IMR-90 (cell line): ENCODE data around the gene NDRG4. TPM values are rescaled to one million over a fixed set of nuclear protein-coding genes. Genes with fewer than 3 reads are reported as not detected.
A peak's percentile ranks its signal among the peaks of the same experiment; 100 is the strongest.

ENCODE experiments used
- ATAC-seq: fragments of 200-7000 bp; cut with Tn5 transposase; 2 replicates; pipeline ENCODE4 v1.9.1; 2020; ENCODE audit warnings: low read depth, mild to moderate bottlenecking, moderate library complexity
- BruUV-seq: library from RNA; stranded (reverse); fragments of 400-500 nt; replicated peaks from 2 replicates; lab custom pipeline; 2021; lab: Mats Ljungman, UMichigan
- CTCF ChIA-PET: fragments of 300-600 bp; formaldehyde crosslinking; extraction: SDS; loops from one replicate; lab custom pipeline; 2021; ENCODE audit warnings: antibody characterized with exemption; lab: Yijun Ruan, JAX
- POLR2A ChIA-PET: fragments of 300-600 bp; sonication (Branson Sonifier 250); formaldehyde crosslinking; loops from one replicate; lab custom pipeline; 2022; ENCODE audit warnings: antibody characterized with exemption; ENCODE audit not compliant: unreplicated experiment; lab: Charles Lee
- DNase-seq: peaks from one replicate; pipeline ENCODE4 v3.0.0; 2013
- H2AFZ ChIP-seq: replicated peaks from 2 replicates; pipeline ENCODE3; 2013; ENCODE audit warnings: low read length, mild to moderate bottlenecking; ENCODE audit not compliant: poor library complexity
- H2AK5ac ChIP-seq: 2 replicates; pipeline ENCODE4 v1.6.1; 2013; ENCODE audit warnings: low read depth, low read length, inconsistent platforms
- H2AK9ac ChIP-seq: replicated peaks from 2 replicates; pipeline ENCODE3; 2013; ENCODE audit warnings: mild to moderate bottlenecking, low read depth, low read length, moderate library complexity; ENCODE audit not compliant: poor library complexity
- H2BK120ac ChIP-seq: 2 replicates; pipeline ENCODE4 v1.6.1; 2013; ENCODE audit warnings: low read depth, low read length, inconsistent platforms
- H2BK15ac ChIP-seq: 3 replicates; pipeline ENCODE4 v1.6.1; 2013; ENCODE audit warnings: low read depth, low read length, inconsistent platforms
- H2BK20ac ChIP-seq: 2 replicates; pipeline ENCODE4 v1.6.1; 2013; ENCODE audit warnings: low read depth, mild to moderate bottlenecking, inconsistent platforms, low read length, moderate library complexity
- H2BK5ac ChIP-seq: 2 replicates; pipeline ENCODE4 v1.6.1; 2013; ENCODE audit warnings: mild to moderate bottlenecking, low read depth, low read length, inconsistent platforms; ENCODE audit not compliant: poor library complexity, severe bottlenecking
- H3K14ac ChIP-seq: replicated peaks from 2 replicates; pipeline ENCODE4 v1.6.1; 2013; ENCODE audit warnings: low read depth, low read length, inconsistent platforms
- H3K18ac ChIP-seq: 2 replicates; pipeline ENCODE4 v1.6.1; 2013; ENCODE audit warnings: low read depth, low read length, control low read depth
- H3K23ac ChIP-seq: 2 replicates; pipeline ENCODE4 v1.6.1; 2013; ENCODE audit warnings: low read depth, low read length, inconsistent platforms
- H3K27ac ChIP-seq: 2 replicates; pipeline ENCODE4 v1.5.1; 2013; ENCODE audit warnings: mild to moderate bottlenecking, control low read depth, low read length; ENCODE audit not compliant: insufficient read depth
- H3K27me3 ChIP-seq: 2 replicates; pipeline ENCODE4 v1.6.1; 2013; ENCODE audit warnings: low read length; ENCODE audit not compliant: control insufficient read depth, insufficient read depth
- H3K36me3 ChIP-seq: 2 replicates; pipeline ENCODE4 v1.6.1; 2013; ENCODE audit warnings: low read length, mixed read lengths; ENCODE audit not compliant: control insufficient read depth, insufficient read depth
- H3K4ac ChIP-seq: 2 replicates; pipeline ENCODE4 v1.6.1; 2013; ENCODE audit warnings: low read depth, low read length, inconsistent platforms
- H3K4me1 ChIP-seq: 2 replicates; pipeline ENCODE4 v1.6.1; 2013; ENCODE audit warnings: low read length, mixed read lengths; ENCODE audit not compliant: control insufficient read depth, insufficient read depth
- H3K4me2 ChIP-seq: 2 replicates; pipeline ENCODE4 v1.6.1; 2013; ENCODE audit warnings: low read depth, mild to moderate bottlenecking, control low read depth, low read length, moderate library complexity
- H3K4me3 ChIP-seq: 2 replicates; pipeline ENCODE4 v1.5.1; 2013; ENCODE audit warnings: low read depth, mild to moderate bottlenecking, control low read depth, low read length, moderate library complexity; ENCODE audit not compliant: insufficient read depth
- H3K56ac ChIP-seq: 2 replicates; pipeline ENCODE4 v1.6.1; 2013; ENCODE audit warnings: low read length, inconsistent platforms; ENCODE audit not compliant: insufficient read depth; ENCODE audit errors: extremely low read depth
- H3K79me1 ChIP-seq, 2 experiments: 2 replicates each; pipeline ENCODE4 v1.6.1; 2013; ENCODE audit warnings: low read length in 2 of 2, inconsistent platforms in 1 of 2, low read depth in 1 of 2
- H3K9ac ChIP-seq: 2 replicates; pipeline ENCODE4 v1.6.1; 2013; ENCODE audit warnings: low read depth, low read length, control low read depth
- H3K9me1 ChIP-seq: 2 replicates; pipeline ENCODE4 v1.6.1; 2013; ENCODE audit warnings: low read length, inconsistent platforms; ENCODE audit not compliant: insufficient read depth
- H3K9me3 ChIP-seq: 2 replicates; pipeline ENCODE4 v1.6.1; 2013; ENCODE audit warnings: low read length; ENCODE audit not compliant: control insufficient read depth, insufficient read depth
- H4K20me1 ChIP-seq: 2 replicates; pipeline ENCODE4 v1.6.1; 2013; ENCODE audit warnings: low read length, inconsistent platforms; ENCODE audit not compliant: insufficient read depth
- H4K5ac ChIP-seq: 2 replicates; pipeline ENCODE4 v1.6.1; 2013; ENCODE audit warnings: mild to moderate bottlenecking, low read depth, low read length, control low read depth
- H4K8ac ChIP-seq, 2 experiments: 2 replicates each; pipeline ENCODE4 v1.6.1; 2013; ENCODE audit warnings: low read depth in 2 of 2, low read length in 2 of 2, control low read depth in 1 of 2, inconsistent platforms in 1 of 2
- H4K91ac ChIP-seq: 2 replicates; pipeline ENCODE4 v1.6.1; 2013; ENCODE audit warnings: low read depth, low read length, inconsistent platforms; ENCODE audit not compliant: insufficient read depth
- MAFK ChIP-seq: IDR thresholded peaks from 2 replicates; pipeline ENCODE4 v1.6.1; 2012; ENCODE audit warnings: low read depth, low read length, improper control_type of control experiment
- MAZ ChIP-seq: IDR thresholded peaks from 2 replicates; pipeline ENCODE4 v1.6.1; 2012; ENCODE audit warnings: low read depth, mild to moderate bottlenecking, low read length, improper control_type of control experiment, moderate library complexity, borderline replicate concordance
- SMC3 ChIP-seq: fragments of 150-350 bp; IDR thresholded peaks from 2 replicates; pipeline ENCODE4 v1.6.1; 2016; ENCODE audit warnings: low read depth, mild to moderate bottlenecking, antibody characterized with exemption, low read length, moderate library complexity
- WGBS, 2 experiments: methylation state at CpG; one replicate each; pipeline versions ENCODE4 v1.1.5 to v1.1.7; 2013; ENCODE audit warnings: missing lambda C conversion rate in 2 of 2; ENCODE audit not compliant: insufficient read length in 1 of 2; ENCODE audit errors: extremely low coverage in 2 of 2; 5-methylcytosine and 5-hydroxymethylcytosine counted together
- dilution Hi-C: fragments of 300-500 bp; cut with HindIII; formaldehyde crosslinking; loops from one replicate; pipeline ENCODE4 v1.14.3; 2018; ENCODE audit warnings: low sequenced_read_pairs; ENCODE audit not compliant: unreplicated experiment
- in situ Hi-C: fragments of 300-500 bp; cut with MboI; formaldehyde crosslinking; loops from 3 replicates; pipeline ENCODE4 v1.14.3; 2019; ENCODE audit warnings: low sequenced_read_pairs, inconsistent platforms, mixed read lengths
- intact Hi-C: fragments of 100-400 bp; cut with micrococcal nuclease; formaldehyde crosslinking; loops from 2 replicates; pipeline ENCODE4 v1.10.0; 2022
- polyA plus RNA-seq, 3 experiments: library from polyadenylated mRNA; depleted of rRNA; stranded (reverse); fragments of >200 nt; gene quantifications; 2 replicates each; pipeline ENCODE4 v1.2.3, GENCODE V29; 2012; ENCODE audit warnings: low replicate concordance in 1 of 3
- total RNA-seq: library from RNA; depleted of rRNA; stranded (reverse); fragments of >200 nt; gene quantifications from 2 replicates; pipeline ENCODE4 v1.2.3, GENCODE V29; 2012
- TF ChIP-seq, protein P1 (sequence below): conservative IDR thresholded peaks from 2 replicates; pipeline ENCODE4 v1.5.1; 2012; ENCODE audit warnings: mild to moderate bottlenecking, low read depth, low read length, improper control_type of control experiment

Gene NDRG4
- total and polyA plus RNA-seq, 2 of the 4 experiments (the other 2 are of a cell fraction), result 10.9 to 23.5 TPM

DNA sequence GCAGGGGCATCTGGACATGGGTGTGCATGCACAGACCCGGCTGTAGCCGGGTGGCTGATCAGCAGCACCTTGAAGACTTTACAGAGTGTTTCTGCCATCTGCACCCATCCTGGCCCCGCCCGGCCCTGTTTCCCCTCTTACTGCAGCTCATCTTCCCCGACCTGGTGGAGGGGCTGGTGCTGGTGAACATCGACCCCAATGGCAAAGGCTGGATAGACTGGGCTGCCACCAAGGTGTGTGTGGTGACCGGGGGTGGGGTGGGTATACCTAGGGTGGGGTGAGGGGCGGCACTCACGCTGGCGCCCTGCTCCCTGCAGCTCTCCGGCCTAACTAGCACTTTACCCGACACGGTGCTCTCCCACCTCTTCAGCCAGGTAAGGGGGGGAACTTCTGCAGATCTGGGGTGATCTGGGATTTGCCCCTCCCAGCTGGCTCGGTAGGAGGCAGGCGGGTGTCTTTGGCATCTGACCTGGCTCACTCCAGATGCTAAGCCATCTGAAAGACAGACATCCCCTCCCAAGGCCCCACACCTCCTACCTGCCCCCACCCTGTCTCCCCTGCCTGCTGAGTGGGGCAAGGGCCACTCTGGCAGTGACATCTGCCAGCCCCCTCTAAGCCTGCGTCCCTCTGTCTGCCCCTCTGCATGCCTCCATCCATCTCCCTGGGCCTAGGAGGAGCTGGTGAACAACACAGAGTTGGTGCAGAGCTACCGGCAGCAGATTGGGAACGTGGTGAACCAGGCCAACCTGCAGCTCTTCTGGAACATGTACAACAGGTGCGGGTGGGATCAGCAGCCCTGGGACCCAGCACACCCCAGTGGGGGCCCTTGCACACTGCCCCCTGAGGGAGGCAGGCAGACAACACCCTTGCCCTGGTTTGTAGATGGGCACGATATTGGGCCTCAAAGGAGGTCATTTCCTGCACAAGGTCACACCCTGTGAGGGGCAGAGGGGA lies 6.6 kb downstream of the NDRG4 start:
- POLR2A ChIA-PET, result no interaction called here
- WGBS, 2 experiments, result 74% methylated on average over 4 of the region's 20 CpGs; no CpG with 5 or more reads in 1 of the 2 experiments

More for the DNA sequence above, 6.6 kb downstream of the NDRG4 start:
- TF ChIP-seq MAZ, result no peak
- TF ChIP-seq MAFK, result no peak
- TF ChIP-seq SMC3, result no peak
- TF ChIP-seq, protein P1, sequence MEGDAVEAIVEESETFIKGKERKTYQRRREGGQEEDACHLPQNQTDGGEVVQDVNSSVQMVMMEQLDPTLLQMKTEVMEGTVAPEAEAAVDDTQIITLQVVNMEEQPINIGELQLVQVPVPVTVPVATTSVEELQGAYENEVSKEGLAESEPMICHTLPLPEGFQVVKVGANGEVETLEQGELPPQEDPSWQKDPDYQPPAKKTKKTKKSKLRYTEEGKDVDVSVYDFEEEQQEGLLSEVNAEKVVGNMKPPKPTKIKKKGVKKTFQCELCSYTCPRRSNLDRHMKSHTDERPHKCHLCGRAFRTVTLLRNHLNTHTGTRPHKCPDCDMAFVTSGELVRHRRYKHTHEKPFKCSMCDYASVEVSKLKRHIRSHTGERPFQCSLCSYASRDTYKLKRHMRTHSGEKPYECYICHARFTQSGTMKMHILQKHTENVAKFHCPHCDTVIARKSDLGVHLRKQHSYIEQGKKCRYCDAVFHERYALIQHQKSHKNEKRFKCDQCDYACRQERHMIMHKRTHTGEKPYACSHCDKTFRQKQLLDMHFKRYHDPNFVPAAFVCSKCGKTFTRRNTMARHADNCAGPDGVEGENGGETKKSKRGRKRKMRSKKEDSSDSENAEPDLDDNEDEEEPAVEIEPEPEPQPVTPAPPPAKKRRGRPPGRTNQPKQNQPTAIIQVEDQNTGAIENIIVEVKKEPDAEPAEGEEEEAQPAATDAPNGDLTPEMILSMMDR, result no peak
- CTCF ChIA-PET, result interaction anchor here (1.2 kb wide), 1 partner anchor 154 kb away, joined by 3 read pairs; no protein-coding TSS in a partner anchor
- Histone ChIP-seq H3K4me1 (peaks cover under 1% of the 10 kb centered on the region; the same call in 1 of the 2 replicates), H2BK20ac (no peak overlapping the region), H3K18ac (no peak overlapping the region), H3K9me1 (0 out of 2 replicates have a peak, but pooled peaks cover 1% of the 10 kb centered on the region), H4K8ac (no peak overlapping the region), H3K23ac (no peak overlapping the region), H4K20me1 (no peaks in the 10 kb centered on the region; the same call in 1 of the 2 replicates), H3K4me3 (no peak overlapping the region), H2BK5ac (no peak overlapping the region), H3K27ac (no peak overlapping the region), H4K91ac (no peak overlapping the region), H3K14ac (no peak overlapping the region), H2AK9ac (peak overlapping the region; percentile 72), H3K36me3 (peaks cover 3% of the 10 kb centered on the region; the same call in 1 of the 2 replicates), H2BK120ac (no peak overlapping the region), H3K4ac (no peak overlapping the region), H4K5ac (no peak overlapping the region), H3K9ac (no peak overlapping the region), H3K4me2 (no peak overlapping the region), H3K9me3 (no peaks in the 10 kb centered on the region), H3K79me1 (0 out of 4 replicates have a peak, but pooled peaks cover 0 to under 1% of the 10 kb centered on the region in 2 experiments), H3K27me3 (no peaks in the 10 kb centered on the region; the same call in 1 of the 2 replicates), H2BK15ac (no peak overlapping the region), H3K56ac (no peak overlapping the region), H2AK5ac (no peak overlapping the region; the same call in 1 of the 2 replicates), H2AFZ (no peak overlapping the region)
- in situ Hi-C loops, result no loop called here
- DNase-seq (no peak), ATAC-seq (no peak)
- BruUV-seq, result no TSS peak
- intact Hi-C loops, result no loop called here
- dilution Hi-C loops, result no loop called here
